H1 (cell line): ENCODE data around the gene RSPH6A. TPM values are rescaled to one million over a fixed set of nuclear protein-coding genes. Genes with fewer than 3 reads are reported as not detected.
A peak's percentile ranks its signal among the peaks of the same experiment; 100 is the strongest.

Experiments
- CTCF ChIA-PET: fragments of 300-600 bp; sonication (Branson Sonifier 250); formaldehyde crosslinking; loops from one replicate; lab custom pipeline; 2021; ENCODE audit not compliant: partially characterized antibody; lab: Charles Lee
- POLR2A ChIA-PET: fragments of 300-600 bp; sonication (Branson Sonifier 250); formaldehyde crosslinking; loops from one replicate; lab custom pipeline; 2021; ENCODE audit warnings: inconsistent platforms; ENCODE audit not compliant: partially characterized antibody; lab: Charles Lee
- DNase-seq, 2 experiments: peaks; one replicate each; pipeline versions ENCODE4 v3.0.0 to v3.0.0-alpha.2; 2010 to 2022; ENCODE audit warnings: low spot score in 2 of 2, low read depth in 1 of 2, mixed read lengths in 1 of 2
- FAIRE-seq: peaks from 2 replicates; lab custom pipeline; 2011; peaks lifted over from hg19 to GRCh38; lab: Jason Lieb, UNC
- H2AFZ ChIP-seq: 2 replicates; pipeline ENCODE4 v1.8.1; 2012; ENCODE audit warnings: low read length, inconsistent platforms
- H2AK5ac ChIP-seq: 2 replicates; pipeline ENCODE4 v1.6.1; 2013; ENCODE audit warnings: low read depth, low read length
- H2BK120ac ChIP-seq: replicated peaks from 2 replicates; pipeline ENCODE3; 2013; ENCODE audit warnings: low read depth, low read length, inconsistent platforms
- H2BK12ac ChIP-seq: 2 replicates; pipeline ENCODE4 v1.6.1; 2013; ENCODE audit warnings: low read depth, low read length
- H2BK15ac ChIP-seq: 2 replicates; pipeline ENCODE4 v1.6.1; 2013; ENCODE audit warnings: low read length
- H2BK20ac ChIP-seq: 2 replicates; pipeline ENCODE4 v1.6.1; 2013; ENCODE audit warnings: low read length
- H2BK5ac ChIP-seq: 2 replicates; pipeline ENCODE4 v1.6.1; 2013; ENCODE audit warnings: low read depth, low read length
- H3K14ac ChIP-seq: 2 replicates; pipeline ENCODE4 v1.6.1; 2013; ENCODE audit warnings: inconsistent platforms; ENCODE audit not compliant: insufficient read length
- H3K18ac ChIP-seq: 2 replicates; pipeline ENCODE4 v1.6.1; 2013; ENCODE audit warnings: low read length; ENCODE audit errors: extremely low read depth
- H3K23ac ChIP-seq: 2 replicates; pipeline ENCODE4 v1.6.1; 2013; ENCODE audit warnings: inconsistent platforms; ENCODE audit not compliant: insufficient read length
- H3K23me2 ChIP-seq: 2 replicates; pipeline ENCODE4 v1.6.1; 2013; ENCODE audit warnings: low read depth, low read length
- H3K27ac ChIP-seq: 2 replicates; pipeline ENCODE4 v1.6.1; 2011; ENCODE audit warnings: low read depth, low read length, inconsistent platforms
- H3K27me3 ChIP-seq, 4 experiments: replicated peaks in 1 of 4; 1 replicate in 1 of 4; 2 replicates in 3 of 4; pipeline versions ENCODE4 v1.6.1 to v1.8.1; 2011 to 2013; ENCODE audit warnings: low read length in 3 of 4, mild to moderate bottlenecking in 3 of 4, inconsistent platforms in 2 of 4, mixed read lengths in 2 of 4, moderate library complexity in 1 of 4; ENCODE audit not compliant: control insufficient read depth in 3 of 4, insufficient read depth in 3 of 4; ENCODE audit errors: extremely low read depth in 1 of 4
- H3K36me3 ChIP-seq, 4 experiments: 2 replicates each; pipeline versions ENCODE4 v1.6.1 to v1.8.1; 2011 to 2013; ENCODE audit warnings: mild to moderate bottlenecking in 4 of 4, low read length in 3 of 4, moderate library complexity in 2 of 4, control low read depth in 1 of 4, inconsistent platforms in 1 of 4; ENCODE audit not compliant: insufficient read depth in 4 of 4, control insufficient read depth in 2 of 4
- H3K4ac ChIP-seq: replicated peaks from 2 replicates; pipeline ENCODE3; 2013; ENCODE audit warnings: low read length, low read depth, mixed read lengths, inconsistent platforms; ENCODE audit not compliant: insufficient read length
- H3K4me1 ChIP-seq, 4 experiments: replicated peaks in 1 of 4; 1 replicate in 1 of 4; 2 replicates in 3 of 4; pipeline versions ENCODE4 v1.6.1 to v1.8.1; 2011 to 2013; ENCODE audit warnings: low read length in 3 of 4, inconsistent platforms in 2 of 4, mixed read lengths in 1 of 4; ENCODE audit not compliant: insufficient read depth in 4 of 4, control insufficient read depth in 3 of 4
- H3K4me2 ChIP-seq, 2 experiments: 2 replicates each; pipeline versions ENCODE4 v1.6.1 to v1.8.1; 2011 to 2013; ENCODE audit warnings: low read depth in 2 of 2, low read length in 2 of 2, control low read depth in 1 of 2, inconsistent platforms in 1 of 2, mild to moderate bottlenecking in 1 of 2; ENCODE audit not compliant: insufficient read depth in 1 of 2
- H3K4me3 ChIP-seq, 4 experiments: fragments of 200-600, 300-600 bp in 1 of 4; sonication (generic), shearing (Covaris generic), sonication (Bioruptor Twin) in 1 of 4; 2 replicates each; pipeline versions ENCODE4 v1.5.1 to v1.8.1; 2011 to 2016; ENCODE audit warnings: low read length in 4 of 4, low read depth in 3 of 4, control low read depth in 2 of 4, inconsistent platforms in 2 of 4, mild to moderate bottlenecking in 2 of 4, mixed read lengths in 1 of 4, moderate library complexity in 1 of 4; ENCODE audit not compliant: insufficient read depth in 2 of 4; ENCODE audit errors: extremely low read depth in 1 of 4
- H3K56ac ChIP-seq: replicated peaks from 2 replicates; pipeline ENCODE3; 2013; ENCODE audit warnings: low read depth, mild to moderate bottlenecking, mixed read lengths, low read length, inconsistent platforms; ENCODE audit not compliant: insufficient read length
- H3K79me1 ChIP-seq: 2 replicates; pipeline ENCODE4 v1.6.1; 2013; ENCODE audit warnings: low read depth, low read length, control low read depth
- H3K79me2 ChIP-seq, 2 experiments: 2 replicates each; pipeline versions ENCODE4 v1.6.1 to v1.8.1; 2012 to 2013; ENCODE audit warnings: low read length in 2 of 2, mild to moderate bottlenecking in 2 of 2, inconsistent platforms in 1 of 2; ENCODE audit not compliant: insufficient read depth in 2 of 2, control insufficient read depth in 1 of 2
- H3K9ac ChIP-seq, 4 experiments: replicated peaks in 1 of 4; 1 replicate in 1 of 4; 2 replicates in 3 of 4; pipeline versions ENCODE4 v1.6.1 to v1.8.1; 2011 to 2013; ENCODE audit warnings: low read depth in 3 of 4, low read length in 3 of 4, control low read depth in 2 of 4, mild to moderate bottlenecking in 2 of 4, moderate library complexity in 2 of 4, inconsistent platforms in 1 of 4; ENCODE audit errors: extremely low read depth in 1 of 4
- H3K9me3 ChIP-seq, 2 experiments: 2 replicates each; pipeline versions ENCODE4 v1.6.1 to v1.8.1; 2012 to 2013; ENCODE audit warnings: mild to moderate bottlenecking in 2 of 2, moderate library complexity in 2 of 2, control low read depth in 1 of 2, inconsistent platforms in 1 of 2, low read depth in 1 of 2, low read length in 1 of 2, mixed read lengths in 1 of 2; ENCODE audit not compliant: insufficient read depth in 2 of 2
- H4K20me1 ChIP-seq, 2 experiments: replicated peaks in 1 of 2; 2 replicates each; pipeline versions ENCODE3 to v1.8.1; 2011 to 2013; ENCODE audit warnings: inconsistent platforms in 2 of 2, low read length in 2 of 2, mild to moderate bottlenecking in 1 of 2; ENCODE audit not compliant: insufficient read depth in 2 of 2, control insufficient read depth in 1 of 2
- H4K5ac ChIP-seq: 2 replicates; pipeline ENCODE4 v1.6.1; 2013; ENCODE audit warnings: low read length, low read depth, mixed read lengths, inconsistent platforms; ENCODE audit not compliant: insufficient read length
- H4K8ac ChIP-seq: 2 replicates; pipeline ENCODE4 v1.8.0; 2013; ENCODE audit warnings: mild to moderate bottlenecking, moderate library complexity, low read length, inconsistent platforms; ENCODE audit not compliant: insufficient read depth; ENCODE audit errors: extremely low read depth
- H4K91ac ChIP-seq: replicated peaks from 2 replicates; pipeline ENCODE3; 2013; ENCODE audit warnings: low read length, mixed read lengths, inconsistent platforms; ENCODE audit not compliant: insufficient read length
- GABPA ChIP-seq: IDR thresholded peaks from 2 replicates; pipeline ENCODE4 v1.6.1; 2011; ENCODE audit warnings: mild to moderate bottlenecking, low read length, moderate library complexity, borderline replicate concordance; ENCODE audit not compliant: insufficient read depth
- HDAC2 ChIP-seq, 2 experiments: fragments of 300-600 bp in 1 of 2; sonication (generic) in 1 of 2; IDR thresholded peaks; 2 replicates each; pipeline ENCODE4 v1.6.1; 2011 to 2012; ENCODE audit warnings: low read depth in 2 of 2, low read length in 2 of 2, mild to moderate bottlenecking in 2 of 2, moderate library complexity in 2 of 2, borderline replicate concordance in 1 of 2, inconsistent platforms in 1 of 2
- RAD21 ChIP-seq, 2 experiments: IDR thresholded peaks in 1 of 2; conservative IDR thresholded peaks in 1 of 2; 2 replicates each; pipeline ENCODE4 v1.6.1; 2011; ENCODE audit warnings: low read depth in 2 of 2, low read length in 2 of 2, improper control_type of control experiment in 1 of 2, inconsistent platforms in 1 of 2, mild to moderate bottlenecking in 1 of 2, moderate library complexity in 1 of 2
- WGBS, 2 experiments: shearing (Covaris generic) in 1 of 2; methylation state at CpG; one replicate each; pipeline versions ENCODE4 v1.1.6 to v1.1.7; 2013 to 2015; ENCODE audit warnings: low lambda C conversion rate in 2 of 2, mixed read lengths in 2 of 2, inconsistent platforms in 1 of 2, low coverage in 1 of 2, missing lambda C conversion rate in 1 of 2; ENCODE audit not compliant: insufficient replicate concordance in 2 of 2, insufficient coverage in 1 of 2, insufficient read length in 1 of 2; ENCODE audit errors: extremely low coverage in 1 of 2, missing lambda C conversion rate in 1 of 2; 5-methylcytosine and 5-hydroxymethylcytosine counted together
- polyA plus RNA-seq, 7 experiments: library from polyadenylated mRNA; depleted of rRNA in 3 of 7; stranded (reverse) in 5 of 7; unstranded in 2 of 7; fragments of >200 nt in 5 of 7; fragments of 200-250 nt in 2 of 7; gene quantifications; 1 replicate in 5 of 7; 2 replicates in 1 of 7; 4 replicates in 1 of 7; pipeline versions ENCODE4 v1.2.1 to v1.2.3, GENCODE V29; 2011 to 2013; ENCODE audit warnings: missing spikeins in 2 of 7, mixed read lengths in 2 of 7
- total RNA-seq: library from RNA; stranded (reverse); fragmentation: NEBNext Ultra II Directional; extraction: Animal tissue kit (Norgen Biotek cat#: 25700); gene quantifications from 2 replicates; pipeline ENCODE4 v1.2.1, GENCODE V29; 2021
- TF ChIP-seq, protein P1 (sequence below): IDR thresholded peaks from 2 replicates; pipeline ENCODE4 v1.6.1; 2011; ENCODE audit warnings: low read depth, mild to moderate bottlenecking, low read length; ENCODE audit not compliant: insufficient read depth

RSPH6A gene
- total and polyA plus RNA-seq, 2 of the 8 experiments (the other 6 are each of a cell fraction or from before 2014, with no cell fraction given): 0.05 to 0.19 TPM

DNA sequence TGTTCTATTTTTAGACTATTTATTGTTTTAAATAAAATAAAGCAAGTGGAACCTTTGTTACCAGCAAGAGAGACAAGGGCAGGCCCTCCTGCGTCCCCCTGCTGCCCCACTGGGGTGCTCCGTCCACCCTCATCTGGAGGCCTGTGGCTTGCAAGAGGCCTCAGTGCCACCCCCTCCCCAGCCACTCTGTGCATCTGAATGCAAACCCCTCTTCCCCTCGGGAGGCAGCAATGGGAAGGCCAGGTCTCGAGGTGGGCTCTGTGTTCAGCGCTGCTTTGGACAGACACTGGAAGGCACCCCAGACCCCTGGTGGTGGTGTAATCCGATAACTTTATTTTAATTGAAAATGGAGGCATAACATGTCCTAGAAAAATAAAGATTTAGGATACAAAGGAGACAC lies 50.6 kb downstream of the RSPH6A start:
- DNase-seq: peak in 1 of 2 experiments; percentile 63
- Histone ChIP-seq H3K27me3 (peaks cover 0 to 2% (median under 1%) of the 10 kb centered on the region in 4 experiments; a peak in 1 of 7 replicates), H4K20me1 (peaks cover 0 to 3% of the 10 kb centered on the region in 2 experiments), H2AK5ac (no peak overlapping the region), H2BK5ac (peak overlapping the region; percentile 81; the same call in 1 of the 2 replicates), H3K79me1 (no peaks in the 10 kb centered on the region), H2BK20ac (no peak overlapping the region), H3K23me2 (peaks cover 15% of the 10 kb centered on the region), H3K36me3 (no peaks in the 10 kb centered on the region), H4K8ac (no peak overlapping the region; the same call in 1 of the 2 replicates), H4K5ac (no peak overlapping the region), H2BK120ac (no peak overlapping the region), H3K14ac (no peak overlapping the region), H3K9ac (no peak overlapping the region), H3K18ac (peak overlapping the region; percentile 87; the same call in 1 of the 2 replicates)
- 42% methylated on average over 6 of the region's 6 CpGs; no CpG with 5 or more reads in 1 of the 2 experiments for WGBS, 2 experiments
- no peak for FAIRE-seq
- CTCF ChIA-PET: interaction anchor here (0.7 to 2.4 kb wide), 7 partner anchors 10 to 72 kb away, joined by 3 to 14 read pairs (median 3); partner anchors contain the start of gene QPCTL
- POLR2A ChIA-PET: interaction anchor here (0.6 to 16.2 kb wide), 12 partner anchors 9 to 122 kb away, joined by 3 to 284 read pairs (median 4); partner anchors contain the start of genes FBXO46, IRF2BP1, MEIOSIN and QPCTL
- 0 out of 4 replicates have a peak, but pooled peaks of 1 of the 2 experiments have one; percentile 4 for TF ChIP-seq RAD21 (IDR thresholded peaks at IDR 0.05 in 1 of 2, conservative IDR thresholded peaks at IDR 0.05 in 1 of 2; ENCODE audit: low read depth in 2 of 2, low read length in 2 of 2)
- no peak for TF ChIP-seq GABPA
- TF ChIP-seq, protein P1, sequence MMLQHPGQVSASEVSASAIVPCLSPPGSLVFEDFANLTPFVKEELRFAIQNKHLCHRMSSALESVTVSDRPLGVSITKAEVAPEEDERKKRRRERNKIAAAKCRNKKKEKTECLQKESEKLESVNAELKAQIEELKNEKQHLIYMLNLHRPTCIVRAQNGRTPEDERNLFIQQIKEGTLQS: no peak
- TF ChIP-seq HDAC2 (IDR thresholded peaks at IDR 0.05; ENCODE audit: borderline replicate concordance in 1 of 2, low read depth in 2 of 2, low read length in 2 of 2): no peak
- TF ChIP-seq, all 59 proteins: peak for 1
- Histone ChIP-seq H4K91ac (no peak overlapping the region), H3K79me2 (no peaks in the 10 kb centered on the region), H3K27ac (no peak overlapping the region), H3K4me2 (peak overlapping the region; percentile 19 to 41), H3K4me3 (peak overlapping the region in 1 of 4 experiments; percentile 36; a peak in 2 of 8 replicates), H2AFZ (no peak overlapping the region), H3K4me1 (peaks cover 7 to 37% (median 26%) of the 10 kb centered on the region in 4 experiments), H2BK12ac (0 out of 2 replicates have a peak overlapping the region, but pooled peaks have one; percentile 96), H2BK15ac (no peak overlapping the region), H3K56ac (no peak overlapping the region), H3K9me3 (no peaks in the 10 kb centered on the region), H3K23ac (no peak overlapping the region), H3K4ac (peak overlapping the region; percentile 80)
